Activated CD4-positive, alpha-beta T cell treated with anti-CD3 and anti-CD28 coated beads, Interleukin-2, Interleukin-6, amounts not matched to agents 100 ng/mL and 50 ng/mL, durations not matched to agents 16 hours and 8 hours (primary cell): ENCODE results near the gene AHDC1.

ENCODE experiments used
- DNase-seq: peaks from one replicate; pipeline ENCODE4 v3.0.0-alpha.2; 2020

The AHDC1 gene

GRCh38 chr1:27526569-27527222 is 77.2 kb downstream of the AHDC1 start:
- peak; percentile 19 for DNase-seq

- DNase-seq = peak; percentile 79
Measured at GRCh38 chr1:27525296-27526272, 78.4 kb downstream of the AHDC1 start.

- DNase-seq = no peak
Measured at GRCh38 chr1:27523337-27524020, 80.5 kb downstream of the AHDC1 start.

- DNase-seq = peak; percentile 81
Measured at GRCh38 chr1:27522432-27523336, 81.3 kb downstream of the AHDC1 start.

- peak; percentile 32 for DNase-seq
Measured at GRCh38 chr1:27521861-27522431, 82.0 kb downstream of the AHDC1 start.

- peak; percentile 55 for DNase-seq
Measured at GRCh38 chr1:27521336-27521831, 82.6 kb downstream of the AHDC1 start.

GRCh38 chr1:27520651-27521050 is 83.3 kb downstream of the AHDC1 start:
- no peak for DNase-seq

GRCh38 chr1:27519331-27520258 is 84.3 kb downstream of the AHDC1 start:
- no peak for DNase-seq

- DNase-seq = no peak
Measured at GRCh38 chr1:27518808-27519207, 85.1 kb downstream of the AHDC1 start.

GRCh38 chr1:27517907-27518718 is 85.8 kb downstream of the AHDC1 start:
- no peak for DNase-seq

- no peak for DNase-seq
Measured at GRCh38 chr1:27517301-27517700, 86.6 kb downstream of the AHDC1 start.

- no peak for DNase-seq
Measured at GRCh38 chr1:27515626-27516025, 88.3 kb downstream of the AHDC1 start.

GRCh38 chr1:27513958-27514357 is 90.0 kb downstream of the AHDC1 start:
- DNase-seq = no peak

- DNase-seq = no peak
Measured at GRCh38 chr1:27513528-27513927, 90.4 kb downstream of the AHDC1 start.

GRCh38 chr1:27509127-27510080 is 94.5 kb downstream of the AHDC1 start:
- DNase-seq = no peak

- DNase-seq = no peak
Measured at GRCh38 chr1:27507960-27508665, 95.8 kb downstream of the AHDC1 start.

GRCh38 chr1:27506703-27507102 is 97.2 kb downstream of the AHDC1 start:
- DNase-seq = no peak

- no peak for DNase-seq
Measured at GRCh38 chr1:27505420-27505680, 98.6 kb downstream of the AHDC1 start.
